GM23248 (cell line): Measurements from ENCODE around the gene FAM76B. TPM values are rescaled to one million over a fixed set of nuclear protein-coding genes. Genes with fewer than 3 reads are reported as not detected.

Experiments
- DNase-seq: peaks from one replicate; pipeline ENCODE4 v3.0.0-alpha.2; 2015
- H2AFZ ChIP-seq: fragments of 200-600 bp; sonication (generic); 2 replicates; pipeline ENCODE4 v1.6.1; 2016; ENCODE audit warnings: antibody characterized with exemption
- H3F3A ChIP-seq: fragments of 200-600 bp; sonication (generic); 2 replicates; pipeline ENCODE4 v1.6.1; 2016; ENCODE audit warnings: mild to moderate bottlenecking, antibody characterized with exemption, mixed run types; ENCODE audit not compliant: insufficient read depth
- H3K27ac ChIP-seq: fragments of 200-600 bp; sonication (generic); 2 replicates; pipeline ENCODE4 v1.5.1; 2016; ENCODE audit warnings: mild to moderate bottlenecking
- H3K27me3 ChIP-seq: fragments of 200-600 bp; sonication (generic); replicated peaks from 2 replicates; pipeline ENCODE4 v1.6.1; 2016; ENCODE audit warnings: mild to moderate bottlenecking; ENCODE audit not compliant: insufficient read depth
- H3K36me3 ChIP-seq: fragments of 200-600 bp; sonication (generic); 2 replicates; pipeline ENCODE4 v1.6.1; 2016; ENCODE audit warnings: low read depth, mild to moderate bottlenecking
- H3K4me1 ChIP-seq: fragments of 200-600 bp; sonication (generic); 2 replicates; pipeline ENCODE4 v1.6.1; 2016; ENCODE audit warnings: mild to moderate bottlenecking; ENCODE audit not compliant: insufficient read depth
- H3K4me2 ChIP-seq: fragments of 200-600 bp; sonication (generic); one replicate; pipeline ENCODE4 v1.6.1; 2016; ENCODE audit warnings: mild to moderate bottlenecking; ENCODE audit not compliant: unreplicated experiment
- H3K4me3 ChIP-seq: fragments of 200-600 bp; sonication (generic); 2 replicates; pipeline ENCODE4 v1.5.1; 2016; ENCODE audit warnings: mild to moderate bottlenecking
- H3K79me2 ChIP-seq: fragments of 200-600 bp; sonication (generic); 2 replicates; pipeline ENCODE4 v1.6.1; 2016; ENCODE audit warnings: mild to moderate bottlenecking; ENCODE audit not compliant: insufficient read depth
- H3K9ac ChIP-seq: fragments of 200-600 bp; sonication (generic); 2 replicates; pipeline ENCODE4 v1.6.1; 2016; ENCODE audit warnings: mild to moderate bottlenecking
- H3K9me2 ChIP-seq: fragments of 200-600 bp; sonication (generic); 2 replicates; pipeline ENCODE4 v1.6.1; 2016; ENCODE audit warnings: mixed run types, mild to moderate bottlenecking, moderate library complexity; ENCODE audit not compliant: insufficient read depth
- H3K9me3 ChIP-seq: fragments of 200-600 bp; sonication (generic); one replicate; pipeline ENCODE4 v1.6.1; 2017; ENCODE audit warnings: low read depth
- H4K20me1 ChIP-seq: fragments of 200-600 bp; sonication (generic); 2 replicates; pipeline ENCODE4 v1.6.0; 2016; ENCODE audit not compliant: insufficient read depth
- EZH2 ChIP-seq: fragments of 200-600 bp; sonication (generic); IDR thresholded peaks from 2 replicates; pipeline ENCODE4 v1.6.1; 2018; ENCODE audit warnings: antibody characterized with exemption, mild to moderate bottlenecking; ENCODE audit not compliant: insufficient read depth, poor library complexity, severe bottlenecking
- EZH2phosphoT487 ChIP-seq: fragments of 200-600 bp; sonication (generic); IDR thresholded peaks from 2 replicates; pipeline ENCODE4 v1.6.1; 2018; ENCODE audit warnings: antibody characterized with exemption, moderate library complexity, mild to moderate bottlenecking, low read depth; ENCODE audit not compliant: insufficient read depth
- WGBS, 2 experiments: methylation state at CpG; one replicate each; pipeline ENCODE4 v1.1.6; 2015 to 2017; ENCODE audit warnings: low lambda C conversion rate in 2 of 2, low coverage in 1 of 2; ENCODE audit errors: missing lambda C conversion rate in 2 of 2; 5-methylcytosine and 5-hydroxymethylcytosine counted together
- in situ Hi-C: fragments of 300-500 bp; cut with MboI; formaldehyde crosslinking; loops from 2 replicates; pipeline ENCODE4 v1.15.0; 2020
- polyA plus RNA-seq: library from polyadenylated mRNA; unstranded; fragments of >200 nt; fragmentation: Nextera tagmentation; extraction: Ambion mirVana; gene quantifications from 2 replicates; pipeline ENCODE4 v1.2.1, GENCODE V29; 2016
- total RNA-seq: library from RNA; depleted of rRNA; stranded (reverse); fragments of >200 nt; shearing (Covaris generic); gene quantifications from 2 replicates; pipeline ENCODE4 v1.2.3, GENCODE V29; 2014; rRNA removed

The FAM76B gene
- total and polyA plus RNA-seq, 2 experiments from 2014 or later, result 8.0 to 10.4 TPM

GRCh38 chr11:95720195-95720594, 69.4 kb downstream of the FAM76B start:
- no peaks in the 10 kb centered on the region for H3K36me3 ChIP-seq
- no peak overlapping the region for H3K9ac ChIP-seq
- TF ChIP-seq EZH2 (no peak), EZH2phosphoT487 (no peak)
- no peak overlapping the region for H3K27ac ChIP-seq
- H3K79me2 ChIP-seq, result no peaks in the 10 kb centered on the region
- in situ Hi-C loops, result no loop called here
- H2AFZ ChIP-seq, result no peak overlapping the region
- H3F3A ChIP-seq, result peaks cover 14% of the 10 kb centered on the region; the same call in 1 of the 2 replicates
- H3K4me2 ChIP-seq, result no peak overlapping the region
- no peak overlapping the region for H3K4me3 ChIP-seq
- DNase-seq, result no peak
- 28 to 34% methylated on average over 3 of the region's 3 CpGs for WGBS, 2 experiments
- H3K4me1 ChIP-seq, result peaks cover 15% of the 10 kb centered on the region
- no peaks in the 10 kb centered on the region for H3K9me3 ChIP-seq
- H3K9me2 ChIP-seq, result no peaks in the 10 kb centered on the region
- H4K20me1 ChIP-seq, result no peaks in the 10 kb centered on the region
- H3K27me3 ChIP-seq, result no peaks in the 10 kb centered on the region; the same call in 1 of the 2 replicates

Other genes starting within 250 kb of the FAM76B start
- 36.5 and 40.8 TPM in 2 replicates for gene CEP57, start 716 bp upstream of the FAM76B start, total RNA-seq
- 39.7 and 41.1 TPM in 2 replicates for gene CEP57, start 716 bp upstream of the FAM76B start, polyA plus RNA-seq
- 32.4 and 44.8 TPM in 2 replicates for gene MTMR2, start 134.3 kb upstream of the FAM76B start, total RNA-seq
- gene MTMR2, start 134.3 kb upstream of the FAM76B start, polyA plus RNA-seq, result 42.1 and 44.2 TPM in 2 replicates